PC-9 (cell line): Measurements from ENCODE around the gene PAQR7.

Source experiments
- CTCF ChIP-seq: fragments of 200-600 bp; sonication (generic); conservative IDR thresholded peaks from 2 replicates; pipeline ENCODE4 v1.6.1; 2017; ENCODE audit warnings: mixed run types, antibody characterized with exemption, mild to moderate bottlenecking, moderate library complexity
- EZH2 ChIP-seq: fragments of 200-600 bp; sonication (generic); IDR thresholded peaks from 2 replicates; pipeline ENCODE4 v1.8.0; 2017; ENCODE audit warnings: antibody characterized with exemption, low read depth

- TF ChIP-seq CTCF (no peak), EZH2 (no peak)
These were observed 24.3 kb upstream of the PAQR7 start for GRCh38 chr1:25899792-25900191.
